ENCODE results near the gene WASL. TPM values are rescaled to one million over a fixed set of nuclear protein-coding genes. Genes with fewer than 3 reads are reported as not detected.

Gene WASL
- total RNA-seq, 1 donor from 2014 or later = 34.2 TPM

DNA sequence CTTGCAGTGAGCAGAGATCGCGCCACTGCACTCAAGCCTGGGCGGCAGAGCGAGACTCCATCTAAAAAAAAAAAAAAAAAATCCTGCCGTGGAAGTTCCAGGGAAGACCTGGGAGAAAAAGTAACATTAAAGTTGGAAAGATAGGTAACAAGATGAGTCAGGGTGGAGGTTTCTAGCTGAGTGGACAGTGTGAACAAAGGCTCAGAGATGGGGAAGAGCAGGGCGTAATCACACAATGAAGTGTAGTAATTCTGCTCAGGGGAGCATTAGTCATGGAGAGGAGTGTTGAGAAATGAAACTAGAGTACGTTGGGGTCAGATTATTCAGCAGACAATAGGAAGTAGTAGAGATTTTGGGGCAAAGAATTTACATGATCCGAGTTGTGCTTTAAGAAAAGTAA is 21.6 kb upstream of the WASL start:
- TF ChIP-seq CTCF (IDR thresholded peaks at IDR 0.05) = no peak
- DNase-seq (ENCODE audit: low spot score) = no peak
- H3K27me3 Mint-ChIP-seq (ENCODE audit: low read depth) = no peaks in the 10 kb centered on the region
- no peak overlapping the region for H3K27ac Mint-ChIP-seq (ENCODE audit: unreplicated experiment)
- H3K36me3 Mint-ChIP-seq (ENCODE audit: low read depth) = no peaks in the 10 kb centered on the region
- H3K4me3 Mint-ChIP-seq (ENCODE audit: unreplicated experiment) = no peak overlapping the region
- no peaks in the 10 kb centered on the region for H3K9me3 Mint-ChIP-seq (ENCODE audit: low read depth)
- peaks cover 5% of the 10 kb centered on the region for H3K4me1 Mint-ChIP-seq (ENCODE audit: low read depth)

DNA sequence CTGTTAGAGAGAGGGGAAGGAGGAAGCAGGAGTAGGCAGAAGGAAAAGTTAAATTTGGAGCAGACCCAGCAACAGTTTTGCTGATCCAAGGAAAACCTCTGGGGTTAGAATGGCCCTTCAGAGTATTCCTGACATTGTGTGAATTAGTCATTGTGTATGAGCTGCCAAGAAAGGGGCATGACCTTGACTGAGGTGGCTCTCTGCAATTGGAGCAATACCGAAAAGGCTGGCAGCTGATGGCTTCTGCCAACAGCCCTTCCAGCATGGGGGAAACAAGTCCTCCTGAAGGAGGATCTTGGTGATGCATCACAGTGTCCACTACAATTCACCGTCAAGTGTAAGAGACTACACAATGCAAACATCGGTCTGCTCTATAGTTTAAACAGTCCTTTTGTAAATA is 20.6 kb upstream of the WASL start:
- no peak overlapping the region for H3K27ac Mint-ChIP-seq (ENCODE audit: unreplicated experiment)
- no peak for TF ChIP-seq CTCF (IDR thresholded peaks at IDR 0.05)
- no peaks in the 10 kb centered on the region for H3K27me3 Mint-ChIP-seq (ENCODE audit: low read depth)
- H3K4me3 Mint-ChIP-seq (ENCODE audit: unreplicated experiment) = no peak overlapping the region
- no peak for DNase-seq (ENCODE audit: low spot score)
- peaks cover 5% of the 10 kb centered on the region for H3K4me1 Mint-ChIP-seq (ENCODE audit: low read depth)
- H3K36me3 Mint-ChIP-seq (ENCODE audit: low read depth) = no peaks in the 10 kb centered on the region
- H3K9me3 Mint-ChIP-seq (ENCODE audit: low read depth) = no peaks in the 10 kb centered on the region

DNA sequence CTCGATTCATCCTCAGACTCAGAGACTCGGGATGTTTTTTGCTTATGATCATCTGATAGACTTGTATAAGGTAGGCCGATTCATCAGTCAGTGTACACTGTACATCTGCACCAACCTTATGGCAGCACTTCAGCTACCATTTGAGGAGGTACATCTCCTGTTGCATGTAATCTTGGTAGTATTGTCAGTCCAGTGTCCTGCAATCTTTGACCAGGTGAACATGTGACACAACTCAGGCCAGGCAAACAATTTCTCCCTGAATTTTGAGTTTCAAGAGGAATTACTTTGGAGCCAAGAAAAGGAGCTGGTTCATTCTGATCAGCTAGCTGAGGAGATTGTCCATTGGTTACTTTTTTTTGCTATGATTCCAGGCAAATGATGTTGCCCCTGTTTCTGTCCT is 19.7 kb upstream of the WASL start:
- Mint-ChIP-seq H3K9me3 (ENCODE audit: low read depth) (no peaks in the 10 kb centered on the region), H3K4me1 (ENCODE audit: low read depth) (peaks cover 5% of the 10 kb centered on the region), H3K27ac (ENCODE audit: unreplicated experiment) (no peak overlapping the region), H3K36me3 (ENCODE audit: low read depth) (no peaks in the 10 kb centered on the region), H3K4me3 (ENCODE audit: unreplicated experiment) (no peak overlapping the region), H3K27me3 (ENCODE audit: low read depth) (no peaks in the 10 kb centered on the region)
- DNase-seq (ENCODE audit: low spot score) = no peak
- no peak for TF ChIP-seq CTCF (IDR thresholded peaks at IDR 0.05)

DNA sequence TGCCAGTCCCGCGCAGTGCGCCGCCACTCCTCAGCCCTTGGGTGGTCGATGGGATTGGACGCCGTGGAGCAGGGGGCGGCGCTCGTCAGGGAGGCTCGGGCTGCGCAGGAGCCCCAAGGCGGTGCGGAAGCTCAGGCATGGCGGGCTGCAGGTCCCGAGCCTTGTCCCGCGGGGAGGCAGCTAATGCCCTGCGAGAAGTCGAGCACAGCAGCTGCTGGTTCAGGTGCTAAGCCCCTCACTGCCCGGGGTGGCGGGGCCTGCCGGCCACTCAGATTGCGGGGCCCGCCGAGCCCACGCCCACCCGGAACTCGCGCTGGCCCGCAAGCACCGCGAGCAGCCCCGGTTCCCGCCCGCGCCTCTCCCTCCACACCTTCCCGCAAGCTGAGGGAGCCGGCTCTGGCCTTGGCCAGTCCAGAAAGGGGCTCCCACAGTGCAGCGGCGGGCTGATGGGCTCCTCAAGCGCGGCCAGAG is 14.4 kb upstream of the WASL start:
- H3K4me3 Mint-ChIP-seq (ENCODE audit: unreplicated experiment) = no peak overlapping the region
- H3K4me1 Mint-ChIP-seq (ENCODE audit: low read depth) = no peaks in the 10 kb centered on the region
- no peak for DNase-seq (ENCODE audit: low spot score)
- H3K27ac Mint-ChIP-seq (ENCODE audit: unreplicated experiment) = no peak overlapping the region
- no peak for TF ChIP-seq CTCF (IDR thresholded peaks at IDR 0.05)
- H3K9me3 Mint-ChIP-seq (ENCODE audit: low read depth) = peaks cover 3% of the 10 kb centered on the region
- no peaks in the 10 kb centered on the region for H3K36me3 Mint-ChIP-seq (ENCODE audit: low read depth)
- H3K27me3 Mint-ChIP-seq (ENCODE audit: low read depth) = no peaks in the 10 kb centered on the region

GRCh38 chr7:123761729-123762128 is 12.9 kb upstream of the WASL start:
- H3K4me1 Mint-ChIP-seq (ENCODE audit: low read depth) = no peaks in the 10 kb centered on the region
- H3K27ac Mint-ChIP-seq (ENCODE audit: unreplicated experiment) = no peak overlapping the region
- no peak for DNase-seq (ENCODE audit: low spot score)
- H3K4me3 Mint-ChIP-seq (ENCODE audit: unreplicated experiment) = no peak overlapping the region
- no peaks in the 10 kb centered on the region for H3K27me3 Mint-ChIP-seq (ENCODE audit: low read depth)
- TF ChIP-seq CTCF (IDR thresholded peaks at IDR 0.05) = no peak
- H3K36me3 Mint-ChIP-seq (ENCODE audit: low read depth) = no peaks in the 10 kb centered on the region
- H3K9me3 Mint-ChIP-seq (ENCODE audit: low read depth) = peaks cover 3% of the 10 kb centered on the region
